Measurements from ENCODE around the gene DUSP9.

The DUSP9 gene

DNA sequence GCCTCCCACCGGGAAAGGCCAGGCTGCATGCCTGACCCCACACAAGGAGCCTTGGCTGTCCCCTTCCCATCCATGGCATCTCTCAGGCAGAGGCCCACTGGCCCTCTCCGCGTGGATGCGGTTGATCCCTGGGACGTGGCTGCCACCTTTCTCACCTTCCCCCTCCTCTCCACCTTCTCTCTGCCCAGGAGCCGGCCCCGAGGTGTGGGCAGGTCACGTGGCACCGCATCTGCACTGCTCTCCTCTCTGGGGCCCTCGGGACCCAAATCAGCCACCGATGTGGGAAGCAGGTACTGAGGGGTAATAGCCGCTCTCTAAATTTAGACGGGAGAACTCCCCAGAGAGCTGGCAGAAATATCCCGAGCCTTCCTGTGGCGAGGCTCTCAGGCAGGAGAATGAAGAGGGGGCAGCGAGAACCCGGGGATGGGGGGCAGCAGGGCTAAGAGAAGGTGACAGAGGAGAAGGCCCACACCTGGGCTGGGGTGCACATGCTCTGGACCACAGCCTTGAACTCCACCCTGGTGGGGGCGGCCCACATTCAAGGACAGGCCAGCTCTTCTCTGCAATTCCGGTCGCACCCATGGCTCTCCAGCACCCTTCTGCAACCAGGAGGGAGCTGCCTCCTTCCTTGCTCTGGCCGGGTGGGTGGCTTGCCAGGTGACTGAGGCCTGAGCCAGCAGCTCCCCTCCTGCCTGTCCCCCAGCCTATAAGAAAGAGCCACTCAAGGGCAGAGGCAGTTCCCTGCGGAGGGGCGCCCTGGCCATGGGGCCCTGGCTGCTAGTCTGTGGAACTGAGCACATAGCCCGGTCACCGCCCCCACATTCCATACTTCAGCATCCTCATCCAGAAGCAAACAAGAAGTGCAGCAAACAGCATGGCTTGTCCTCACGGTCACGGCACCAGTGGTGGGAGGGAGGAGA, 9.6 kb upstream of the DUSP9 start:
- no peak for DNase-seq

DNA sequence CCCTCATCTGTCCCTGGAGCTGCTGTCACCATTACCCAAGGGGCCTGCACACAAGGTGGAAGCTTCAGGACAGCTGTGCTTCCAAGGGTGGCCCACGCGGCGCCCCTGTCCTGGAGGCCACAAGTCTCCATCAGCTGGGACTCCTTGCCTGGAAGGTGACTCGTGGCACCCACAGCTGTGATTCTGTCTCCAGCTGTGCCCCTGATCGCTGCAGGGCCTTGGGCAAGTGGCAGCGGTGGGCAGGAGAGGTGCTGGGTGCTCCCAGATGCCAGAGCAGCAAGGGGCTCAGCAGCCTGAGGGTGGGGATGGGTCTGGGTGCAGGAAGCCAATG, 9.0 kb upstream of the DUSP9 start:
- no peak for DNase-seq

DNA sequence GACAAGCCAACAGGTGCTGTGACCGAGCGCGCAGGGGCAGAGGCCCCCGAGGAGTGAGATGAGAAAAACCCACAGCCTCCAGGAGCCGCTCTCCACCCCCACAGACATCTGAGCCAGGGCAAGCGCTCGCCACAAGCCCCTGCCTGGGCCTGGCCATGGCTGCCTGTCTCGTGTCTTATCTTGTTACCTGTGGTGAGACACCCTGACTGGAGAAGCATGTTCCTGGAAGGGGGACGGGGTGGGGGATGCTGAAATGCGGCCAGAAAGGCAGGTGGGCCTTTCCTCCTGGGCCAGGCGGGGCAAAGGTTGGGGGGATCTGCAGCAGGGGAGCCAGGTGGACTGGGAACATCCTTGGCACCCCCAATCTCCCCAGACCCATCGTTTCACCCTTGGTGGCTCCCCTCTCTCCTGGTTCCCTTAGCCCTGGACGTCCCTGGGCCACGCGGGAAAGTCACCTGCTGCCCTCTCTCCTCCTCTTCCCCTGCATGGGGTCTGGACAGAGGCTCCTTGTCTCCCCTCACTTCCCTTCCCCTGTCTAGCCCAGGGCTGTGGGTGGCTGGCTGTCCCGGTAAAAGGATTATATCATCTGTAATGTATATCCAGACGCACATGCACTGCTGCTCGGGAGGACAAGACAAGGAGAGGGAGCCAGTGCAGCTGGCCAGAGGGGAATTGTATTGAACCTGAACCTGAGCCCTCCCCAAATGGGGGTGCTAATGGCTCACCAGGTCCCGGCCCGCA, 8.4 kb upstream of the DUSP9 start:
- DNase-seq, result no peak

DNA sequence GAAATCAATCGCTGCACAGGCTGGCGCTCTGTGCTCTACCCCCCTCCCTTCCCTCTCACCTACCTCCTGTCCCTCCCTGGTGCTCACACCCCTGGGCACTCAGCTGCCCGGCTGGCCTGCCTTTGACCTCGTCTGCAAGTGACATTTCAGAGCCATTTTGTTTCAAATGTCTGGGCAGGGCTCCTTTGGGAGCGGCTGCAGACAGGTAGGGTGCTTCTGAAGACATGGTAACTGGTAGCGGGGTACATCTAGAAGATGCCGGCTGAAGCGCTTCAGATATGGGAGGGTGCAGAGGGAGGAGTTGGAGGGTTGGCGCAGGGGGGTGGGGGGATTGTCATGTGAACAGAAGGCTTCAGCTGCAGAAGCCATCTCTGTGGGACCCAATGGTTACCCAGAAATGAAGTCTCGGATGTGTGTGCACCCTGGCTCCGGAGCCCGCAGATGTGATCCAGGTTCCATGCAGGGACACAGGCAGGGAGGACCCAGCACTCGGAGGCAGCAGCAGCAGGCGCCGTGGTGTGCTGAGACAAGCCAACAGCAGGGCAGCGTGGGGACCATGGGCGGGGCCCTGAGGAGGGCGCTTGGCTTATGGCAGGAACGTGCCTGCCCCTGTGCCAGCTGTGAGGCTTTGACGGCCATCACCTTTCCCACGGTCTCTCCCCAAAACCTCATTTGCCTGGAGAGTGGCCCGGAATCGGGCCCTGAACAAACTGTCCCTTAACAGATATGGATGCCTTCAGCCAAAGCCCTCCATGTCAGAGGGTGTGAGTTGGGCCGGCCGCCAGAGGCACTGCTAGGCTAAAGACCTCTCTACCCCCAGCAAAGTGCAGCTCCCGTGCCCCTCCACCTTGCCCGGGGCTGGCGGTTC, 7.6 kb upstream of the DUSP9 start:
- DNase-seq, result no peak

DNA sequence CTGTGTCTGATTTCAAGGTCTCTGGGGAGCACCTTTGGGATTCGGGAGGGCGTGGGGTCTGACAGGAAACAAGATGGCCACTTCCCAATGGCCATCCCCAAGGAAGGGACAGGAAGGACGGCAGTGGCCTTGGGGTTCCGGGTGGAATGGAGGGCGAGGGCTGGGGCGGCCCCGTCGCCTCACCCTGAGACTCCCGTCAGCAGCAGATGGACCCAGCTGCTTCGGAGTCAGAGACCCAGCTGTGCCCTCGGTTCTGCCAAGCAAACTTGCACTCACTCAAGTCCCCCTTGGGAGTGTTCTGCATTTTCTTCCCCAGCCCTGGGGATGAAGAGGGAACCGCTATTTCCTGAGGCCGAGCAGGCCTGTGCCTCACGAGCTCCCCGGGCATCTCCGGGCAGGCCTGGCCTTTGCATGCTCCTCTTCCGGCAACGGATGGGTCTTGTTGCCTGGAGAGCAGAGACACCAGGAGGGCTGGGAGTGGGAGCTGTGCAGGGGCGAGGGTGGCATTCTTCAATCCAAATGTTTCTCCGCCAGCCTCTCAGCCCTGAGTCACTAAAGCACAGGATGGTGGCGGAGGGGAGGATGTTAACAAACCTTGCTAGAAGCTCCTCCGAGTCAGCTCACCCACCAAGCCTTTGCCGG, 6.8 kb upstream of the DUSP9 start:
- DNase-seq, result no peak

DNA sequence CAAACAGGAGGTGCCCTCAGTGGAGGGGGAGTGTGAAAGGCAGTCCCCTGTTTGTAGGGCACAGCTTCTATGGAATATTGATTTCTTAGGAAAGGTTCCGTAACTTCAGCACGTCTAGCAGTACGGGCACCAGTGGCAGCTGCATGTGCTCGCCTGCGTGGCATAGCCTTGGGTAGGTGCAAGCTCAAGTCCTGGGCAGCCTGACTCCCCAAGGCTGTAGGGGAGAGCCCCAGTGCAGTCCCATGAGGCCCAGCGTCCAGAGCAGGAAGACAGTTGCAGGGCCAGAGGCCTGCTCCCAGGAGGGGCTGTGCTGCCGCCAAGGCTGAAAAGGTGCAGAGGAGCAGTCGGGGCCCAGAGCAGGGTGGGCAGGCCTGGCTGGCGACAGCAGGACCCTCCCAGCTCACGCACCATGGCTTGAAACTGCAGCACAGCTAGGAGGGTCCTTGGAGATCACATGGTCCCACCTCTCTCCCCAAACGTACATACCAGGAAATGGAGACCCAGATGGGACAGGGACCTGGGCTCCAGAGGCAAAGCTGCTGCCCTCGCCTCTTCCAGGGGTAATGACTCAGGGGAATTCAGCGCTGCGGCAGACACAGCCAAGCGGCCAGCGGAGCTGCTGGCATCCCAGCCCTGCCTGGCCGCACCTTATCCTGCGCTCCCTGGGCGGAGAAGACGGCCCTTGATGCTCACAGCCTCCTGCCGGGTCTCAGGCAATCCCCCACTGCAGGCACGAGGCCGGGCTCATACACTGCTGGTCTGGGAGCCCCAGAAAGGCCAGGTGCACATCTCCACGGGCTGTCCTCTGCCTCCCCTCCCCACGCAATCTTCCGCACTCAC, 6.0 kb upstream of the DUSP9 start:
- DNase-seq, result no peak

DNA sequence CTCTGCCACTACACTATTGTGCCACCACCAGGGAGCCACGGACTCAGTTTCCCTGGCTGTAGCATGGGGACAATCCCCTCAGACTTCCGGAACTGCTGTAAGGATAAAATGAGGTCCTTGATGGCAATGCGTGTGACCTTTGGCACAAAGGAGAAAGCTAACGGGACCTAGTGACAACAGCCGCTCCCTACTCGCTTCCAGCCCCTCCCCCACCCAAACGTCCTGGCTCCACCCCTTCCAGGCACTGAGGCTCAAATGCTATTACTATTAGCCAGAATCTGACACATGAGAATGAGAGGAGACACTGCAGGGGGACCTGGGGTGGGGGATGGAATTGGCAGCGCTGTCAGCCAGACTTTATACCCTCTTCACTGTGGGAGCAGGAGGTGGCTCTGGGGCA, 5.4 kb upstream of the DUSP9 start:
- DNase-seq, result no peak

DNA sequence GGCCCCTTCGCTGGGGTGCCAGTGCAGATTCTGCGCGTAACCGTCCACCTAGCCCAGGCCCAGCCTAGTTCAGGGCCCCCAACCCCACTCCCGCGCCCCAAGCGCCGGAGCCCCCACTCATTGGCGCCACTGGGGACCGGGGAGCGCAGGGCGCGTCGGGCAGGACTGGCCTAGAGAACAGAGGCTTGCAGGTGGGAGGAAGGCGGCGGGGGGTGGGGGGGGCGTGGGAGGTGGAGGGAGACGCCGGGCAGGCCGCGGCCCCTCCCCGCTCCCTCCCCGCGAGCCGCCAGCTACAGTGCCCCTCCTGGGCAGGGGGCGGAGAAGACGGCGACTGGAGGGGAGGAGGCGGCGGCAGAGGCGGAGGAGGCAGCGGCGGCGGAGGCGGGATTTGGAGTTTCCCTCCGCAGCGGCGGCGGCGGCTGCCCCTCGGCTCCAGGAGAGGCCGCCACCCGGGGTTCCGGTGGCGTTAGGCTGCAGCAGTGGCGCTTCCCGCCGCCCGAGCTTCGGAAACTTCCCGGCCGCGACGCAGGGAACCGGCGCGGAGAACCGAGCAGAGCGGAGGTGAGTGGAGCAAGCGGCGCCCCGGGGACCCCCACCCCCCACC, 4.8 kb upstream of the DUSP9 start:
- no peak for DNase-seq

DNA sequence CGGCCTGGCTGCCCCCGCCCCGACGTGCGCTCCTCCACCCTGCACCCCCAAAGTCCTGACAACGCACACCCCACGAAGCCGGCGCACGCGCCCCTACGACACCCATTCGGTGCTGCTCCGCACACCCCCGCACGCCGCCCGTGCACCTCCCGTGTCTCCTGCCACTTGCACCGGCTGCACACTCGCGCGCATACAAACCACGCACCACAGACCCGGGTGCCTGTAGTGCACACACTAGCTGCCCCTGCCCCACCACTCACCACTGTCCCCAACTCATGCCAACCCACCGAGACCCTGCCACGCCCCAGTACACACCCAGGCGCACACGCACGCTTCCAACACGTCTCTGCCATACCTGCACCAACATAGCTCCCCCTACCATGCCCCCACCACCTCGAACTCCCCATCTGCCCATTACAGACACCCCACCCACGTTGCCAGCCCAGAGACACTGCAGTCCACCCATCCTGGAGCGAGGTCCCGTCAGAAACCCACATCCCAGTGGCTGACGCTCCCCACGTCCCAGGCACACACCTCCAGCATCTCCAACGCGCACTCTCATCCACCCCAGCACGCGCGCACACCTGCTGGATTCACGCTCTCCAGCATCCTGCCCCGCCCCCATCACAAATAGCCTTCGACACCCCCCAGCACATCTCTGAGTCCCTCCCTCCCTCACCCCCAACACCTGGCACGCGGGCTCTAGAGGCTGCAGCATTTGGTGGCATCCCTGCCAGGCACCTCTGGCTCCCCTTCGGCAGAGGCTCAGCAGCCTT, 4.2 kb upstream of the DUSP9 start:
- no peak for DNase-seq

DNA sequence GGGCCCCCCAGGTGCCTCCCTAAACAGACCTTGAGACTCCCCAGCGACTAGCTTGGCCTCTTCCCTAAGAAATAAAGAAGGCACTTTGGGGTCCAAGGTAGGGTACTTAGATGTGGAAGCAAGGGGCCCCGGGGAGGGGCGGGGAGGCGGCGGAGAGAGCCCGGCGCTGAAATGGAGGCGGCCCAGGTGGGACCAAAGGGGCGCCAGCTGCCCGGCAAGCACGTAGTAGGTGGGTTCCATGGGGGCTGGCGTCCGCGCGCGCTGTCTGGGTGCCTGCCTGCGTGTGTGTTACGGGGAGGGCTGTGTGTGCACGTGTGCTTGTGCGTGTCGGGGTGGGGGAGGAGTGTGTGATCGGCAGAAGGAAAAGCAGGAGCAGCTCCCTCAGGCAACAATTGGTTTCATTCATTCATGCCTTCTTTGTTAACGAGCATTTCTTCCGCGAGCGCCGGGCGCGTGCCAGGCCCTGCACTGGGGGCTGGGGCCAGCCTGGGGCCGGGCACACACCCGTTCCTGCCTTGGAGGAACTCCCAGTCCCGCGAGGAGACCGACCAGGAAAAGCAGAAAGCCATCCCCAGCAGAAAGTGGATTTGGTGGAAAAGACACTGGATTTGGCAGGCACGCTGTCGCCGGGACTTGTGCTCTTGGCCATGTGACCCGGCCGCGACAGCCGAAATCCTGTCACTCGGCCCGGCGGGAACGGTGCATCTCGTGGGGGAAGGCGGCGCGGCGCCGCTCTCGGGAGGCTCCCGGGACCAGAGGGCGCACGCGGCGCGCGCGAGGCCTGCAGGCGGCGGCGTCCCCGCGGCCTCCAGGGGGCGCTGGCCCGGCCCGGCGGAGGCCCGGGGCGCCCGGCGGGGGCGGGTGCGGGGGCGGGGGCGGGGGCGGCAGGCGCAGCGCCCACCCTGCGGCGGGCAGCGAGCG, 3.3 kb upstream of the DUSP9 start:
- no peak for DNase-seq

DNA sequence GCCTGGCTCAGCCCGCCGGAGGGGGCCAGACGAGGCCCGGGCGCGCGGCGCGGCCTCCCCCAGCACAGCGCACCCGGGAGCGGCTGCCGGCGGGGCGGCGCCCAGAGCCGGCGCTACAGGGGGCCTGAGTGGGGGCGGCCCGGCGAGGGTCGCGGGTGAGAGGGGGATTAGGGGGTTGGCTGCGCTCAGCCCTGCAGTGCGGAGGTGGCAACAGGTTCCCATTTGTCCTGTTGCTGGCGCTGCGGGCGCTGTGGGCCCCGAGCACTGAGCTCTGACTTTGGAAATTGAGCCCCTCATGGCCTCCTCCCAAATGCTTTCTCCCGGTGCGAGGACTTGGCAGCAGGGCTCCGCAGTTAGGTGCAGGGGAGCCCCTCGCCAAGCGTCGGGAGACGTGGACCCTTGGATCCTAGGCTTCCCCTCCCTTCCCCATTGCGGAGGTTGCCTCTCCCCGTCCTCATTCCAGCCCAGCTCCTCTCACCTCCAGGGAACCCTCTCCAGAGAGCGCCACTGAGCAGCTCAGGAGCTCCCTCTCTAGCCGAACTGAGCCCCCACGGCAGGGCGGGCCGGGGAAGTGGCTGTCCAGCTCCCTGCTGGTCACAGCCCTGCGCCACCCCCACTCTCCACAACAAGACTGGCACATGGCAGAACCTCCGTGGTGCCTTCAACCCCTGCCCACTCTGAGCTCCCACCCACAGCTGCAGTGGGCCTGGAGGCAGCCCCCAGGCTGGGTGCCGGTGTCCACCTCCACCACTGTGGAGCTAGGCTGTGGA, 2.5 kb upstream of the DUSP9 start:
- no peak for DNase-seq

DNA sequence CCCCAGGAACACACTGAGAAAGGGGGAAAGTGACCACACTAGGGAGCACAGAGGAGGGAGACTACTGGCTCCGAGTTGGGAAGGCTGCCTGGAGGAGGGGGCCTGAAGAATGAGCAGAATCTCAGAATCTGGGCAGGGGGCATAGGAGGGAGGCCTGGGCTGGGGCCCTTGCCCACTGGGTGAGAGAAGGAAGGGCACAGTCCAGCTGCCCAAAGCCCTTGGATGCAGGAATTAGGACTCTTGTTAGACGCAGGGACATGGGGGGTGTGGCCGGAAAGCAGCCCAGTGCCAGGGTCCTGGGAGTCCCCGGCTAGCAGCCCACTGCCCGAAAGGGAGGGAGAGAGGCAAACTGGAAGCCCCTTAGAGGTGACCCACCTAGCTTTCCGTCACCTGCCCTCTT, 1.9 kb upstream of the DUSP9 start:
- DNase-seq, result no peak

DNA sequence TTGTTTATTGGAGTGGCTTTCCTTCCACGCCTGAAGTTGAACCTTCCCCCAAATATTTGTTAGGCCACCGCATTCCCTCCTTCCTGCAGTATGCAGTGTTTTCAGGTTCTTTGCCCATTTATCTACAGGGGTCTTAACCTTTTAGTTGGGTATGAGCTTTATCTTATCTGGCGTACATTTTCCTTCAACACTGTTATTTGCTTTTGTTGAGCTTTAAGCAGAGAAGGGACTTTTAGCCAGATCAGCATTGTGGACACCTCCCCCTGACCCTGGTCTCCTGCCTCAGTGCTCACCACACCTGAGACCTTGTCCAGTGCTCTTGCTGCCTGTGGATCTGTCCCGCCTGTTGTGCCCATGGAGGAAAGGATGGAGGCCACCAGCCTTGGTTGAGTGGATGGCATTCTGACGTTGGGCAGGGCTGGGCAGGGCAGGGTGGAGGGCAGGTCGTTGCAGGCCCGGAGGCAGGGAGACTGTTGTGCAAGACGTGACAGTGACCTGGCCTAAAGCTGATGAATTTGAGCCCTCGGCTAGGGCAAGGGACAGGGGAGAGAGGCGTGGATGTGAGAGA, 998 bp upstream of the DUSP9 start:
- DNase-seq, result no peak

DNA sequence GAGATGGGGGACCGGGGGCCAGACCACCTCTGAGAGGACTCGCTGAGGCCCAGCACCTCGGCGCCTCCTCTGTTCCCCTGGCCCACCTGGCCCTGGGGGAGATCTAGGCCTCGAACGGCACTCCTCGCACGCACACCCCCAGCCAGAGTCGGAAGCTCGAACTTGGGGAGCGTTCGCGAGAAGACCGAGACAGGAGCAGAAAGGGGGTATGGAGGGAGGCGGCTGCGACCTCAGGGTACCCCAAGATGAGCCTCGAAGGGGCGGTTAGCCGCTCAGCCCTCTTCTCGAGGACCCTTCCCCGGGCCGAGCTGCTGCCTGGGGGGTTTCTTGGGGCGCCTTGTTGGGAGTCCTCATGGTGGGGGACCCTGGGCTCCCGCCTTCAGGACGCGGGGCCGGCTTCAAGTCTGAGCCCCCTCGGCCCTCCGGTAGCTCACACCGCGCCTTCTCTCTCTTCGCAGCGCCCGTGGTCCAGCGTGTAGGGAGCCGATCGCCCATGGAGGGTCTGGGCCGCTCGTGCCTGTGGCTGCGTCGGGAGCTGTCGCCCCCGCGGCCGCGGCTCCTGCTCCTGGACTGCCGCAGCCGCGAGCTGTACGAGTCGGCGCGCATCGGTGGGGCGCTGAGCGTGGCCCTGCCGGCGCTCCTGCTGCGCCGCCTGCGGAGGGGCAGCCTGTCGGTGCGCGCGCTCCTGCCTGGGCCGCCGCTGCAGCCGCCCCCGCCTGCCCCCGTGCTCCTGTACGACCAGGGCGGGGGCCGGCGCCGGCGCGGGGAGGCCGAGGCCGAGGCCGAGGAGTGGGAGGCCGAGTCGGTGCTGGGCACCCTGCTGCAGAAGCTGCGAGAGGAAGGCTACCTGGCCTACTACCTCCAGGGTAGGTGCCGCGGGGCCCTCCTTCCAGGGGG, 706 bp downstream of the DUSP9 start:
- DNase-seq, result no peak

DNA sequence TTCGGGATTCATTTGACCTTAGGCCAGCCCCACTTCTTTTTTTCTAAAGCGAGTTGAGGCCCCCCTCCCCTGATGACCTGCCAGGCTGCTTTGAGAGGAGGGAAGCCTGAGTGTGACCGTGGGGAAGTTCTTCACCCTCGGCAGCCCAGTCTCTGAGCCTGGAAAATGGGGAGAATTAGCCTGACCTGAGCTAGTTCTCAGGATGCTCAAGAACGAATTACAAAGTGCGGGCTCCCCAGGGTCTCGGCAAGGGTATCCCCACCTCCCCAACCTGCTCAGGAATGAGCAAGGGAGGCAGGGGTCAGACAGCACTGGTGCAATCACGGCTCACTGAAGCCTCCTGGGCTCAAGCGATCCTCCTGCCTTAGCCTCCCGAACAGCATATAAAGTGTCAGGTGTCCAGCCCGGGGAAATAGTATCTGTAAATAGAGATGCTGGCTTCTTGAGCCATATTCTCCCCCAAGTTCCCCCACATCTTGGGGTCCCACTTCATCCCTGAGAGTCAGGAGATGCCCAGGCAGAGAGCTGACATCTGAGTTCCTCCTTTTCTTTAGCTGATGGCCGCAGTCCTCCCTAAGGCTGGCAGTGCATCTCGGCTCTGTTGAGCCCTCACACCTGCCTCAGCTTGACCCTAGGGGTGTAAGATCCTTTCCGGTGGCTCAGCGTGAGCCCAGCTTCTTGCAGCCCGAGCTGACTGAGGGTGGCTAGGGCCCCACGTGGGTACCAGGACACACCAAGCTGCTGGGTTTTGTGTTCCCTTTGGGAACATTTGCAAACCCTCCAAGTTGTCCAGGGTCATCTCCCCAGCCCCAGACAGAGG, 1.6 kb downstream of the DUSP9 start:
- no peak for DNase-seq

DNA sequence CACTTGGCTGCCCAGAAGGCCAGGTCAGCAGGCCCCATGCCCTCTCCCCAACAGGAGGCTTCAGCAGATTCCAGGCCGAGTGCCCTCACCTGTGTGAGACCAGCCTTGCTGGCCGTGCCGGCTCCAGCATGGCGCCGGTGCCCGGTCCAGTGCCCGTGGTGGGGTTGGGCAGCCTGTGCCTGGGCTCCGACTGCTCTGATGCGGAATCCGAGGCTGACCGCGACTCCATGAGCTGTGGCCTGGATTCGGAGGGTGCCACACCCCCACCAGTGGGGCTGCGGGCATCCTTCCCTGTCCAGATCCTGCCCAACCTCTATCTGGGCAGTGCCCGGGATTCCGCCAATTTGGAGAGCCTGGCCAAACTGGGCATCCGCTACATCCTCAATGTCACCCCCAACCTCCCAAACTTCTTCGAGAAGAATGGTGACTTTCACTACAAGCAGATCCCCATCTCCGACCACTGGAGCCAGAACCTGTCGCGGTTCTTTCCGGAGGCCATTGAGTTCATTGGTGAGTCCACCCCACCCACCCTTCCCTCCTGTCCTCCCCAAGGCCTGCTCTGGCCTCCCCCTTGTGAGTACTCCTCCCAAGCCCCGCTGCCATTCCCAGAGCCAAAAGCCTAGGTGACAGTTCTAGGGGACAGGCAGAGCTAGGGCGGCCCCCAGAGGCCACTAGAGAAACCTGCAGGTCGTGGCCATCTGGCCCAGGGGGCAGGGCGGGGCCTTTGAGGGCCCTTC, 2.3 kb downstream of the DUSP9 start:
- no peak for DNase-seq

Measured in activated effector memory CD4-positive, alpha-beta T cell treated with Interleukin-2 at 50 U/mL for 16 hours (primary cell).